ENCODE measurements around the gene MAN1C1. TPM values are rescaled to one million over a fixed set of nuclear protein-coding genes. Genes with fewer than 3 reads are reported as not detected.
"Not testable (repeated sequence)": the region's sequence is repeated elsewhere in the genome, so short reads cannot be mapped to it uniquely, and the experiment has no call there.

Gene MAN1C1
- total RNA-seq, 1 experiment from 2014 or later, result 3.3 TPM

DNA sequence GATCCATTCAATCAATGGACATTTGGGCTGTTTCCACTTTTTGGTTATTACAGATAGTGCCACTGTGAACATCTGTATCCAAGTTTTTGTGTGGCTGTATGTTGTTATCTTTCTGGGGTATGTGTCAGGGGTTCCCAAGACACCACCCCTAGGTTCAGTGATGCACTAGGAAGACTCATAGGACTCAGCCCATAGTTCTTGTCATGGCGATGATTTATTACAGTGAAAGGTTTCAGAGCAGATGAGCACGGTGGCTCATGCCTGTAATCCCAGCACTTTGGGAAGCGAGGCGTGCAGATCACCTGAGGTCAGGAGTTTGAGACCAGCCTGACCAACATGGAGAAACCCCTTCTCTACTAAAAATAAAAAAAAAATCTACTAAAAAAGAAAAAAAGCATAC lies 64.1 kb downstream of the MAN1C1 start:
- no peak for DNase-seq (ENCODE audit: low read depth)

DNA sequence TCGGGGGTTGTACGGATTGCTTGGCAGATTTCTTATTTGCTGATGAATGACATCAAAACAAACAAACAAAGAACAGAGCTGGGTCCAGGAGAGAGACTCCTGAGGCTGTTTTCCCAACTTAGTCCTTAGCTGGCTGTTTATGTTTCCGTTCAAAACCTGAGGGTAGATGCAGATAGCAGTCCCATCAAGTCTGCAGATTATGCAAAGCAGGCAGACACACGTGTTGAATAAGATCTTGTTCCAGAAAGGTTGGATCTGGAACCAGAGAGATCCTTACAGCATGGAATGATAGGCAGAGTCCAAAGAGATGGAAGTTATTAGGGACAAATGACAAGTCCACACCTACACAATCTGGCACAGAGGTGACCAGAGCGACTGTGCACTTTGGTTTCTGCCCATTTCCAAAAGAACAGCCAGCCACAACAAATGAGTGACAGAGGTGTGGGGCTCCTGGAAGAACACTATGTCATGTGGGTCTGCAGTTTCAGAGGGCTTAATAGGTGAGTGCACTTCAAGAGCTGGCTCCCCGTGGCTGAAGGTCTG lies 65.5 kb downstream of the MAN1C1 start:
- DNase-seq (ENCODE audit: low read depth), result no peak

DNA sequence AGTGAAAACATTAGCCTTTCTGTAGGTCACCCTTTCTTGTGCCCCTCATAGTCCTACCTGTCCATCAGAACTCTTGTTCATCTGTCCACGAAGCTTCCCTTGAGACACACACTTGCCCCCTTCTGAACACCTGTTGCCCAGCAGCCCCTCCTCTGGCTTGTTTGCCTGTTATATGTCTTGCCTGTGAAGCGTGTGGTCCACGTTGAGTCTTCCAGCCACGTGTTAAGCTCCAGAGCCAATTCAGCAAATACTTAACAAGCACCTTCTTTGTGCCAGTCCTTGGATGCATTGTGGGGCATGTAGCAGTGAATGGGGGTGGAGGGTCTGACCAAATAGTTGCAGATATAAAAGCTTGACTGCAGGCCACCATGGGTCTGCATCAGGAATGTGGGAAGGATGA lies 66.6 kb downstream of the MAN1C1 start:
- DNase-seq (ENCODE audit: low read depth), result no peak

DNA sequence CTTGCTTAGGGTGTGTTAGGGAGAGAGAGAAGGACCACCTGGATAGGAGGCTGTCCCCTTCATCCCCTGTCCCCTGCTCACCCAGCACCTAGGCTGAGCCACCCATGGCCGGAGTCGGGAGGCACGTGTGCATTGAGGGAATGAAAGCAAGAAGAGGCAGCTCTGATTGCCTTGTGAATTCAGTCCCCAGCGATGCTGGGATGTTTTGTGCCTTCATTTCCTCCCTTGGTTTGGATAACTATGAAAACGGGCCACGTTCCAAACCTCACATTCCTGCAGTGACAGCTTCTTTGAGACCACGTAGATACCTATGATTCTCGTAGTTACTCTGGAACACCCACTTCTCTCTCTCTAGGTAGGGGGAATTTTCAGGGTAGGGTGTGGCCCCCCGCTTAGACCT lies 67.1 kb downstream of the MAN1C1 start:
- DNase-seq (ENCODE audit: low read depth), result peak; percentile 83

DNA sequence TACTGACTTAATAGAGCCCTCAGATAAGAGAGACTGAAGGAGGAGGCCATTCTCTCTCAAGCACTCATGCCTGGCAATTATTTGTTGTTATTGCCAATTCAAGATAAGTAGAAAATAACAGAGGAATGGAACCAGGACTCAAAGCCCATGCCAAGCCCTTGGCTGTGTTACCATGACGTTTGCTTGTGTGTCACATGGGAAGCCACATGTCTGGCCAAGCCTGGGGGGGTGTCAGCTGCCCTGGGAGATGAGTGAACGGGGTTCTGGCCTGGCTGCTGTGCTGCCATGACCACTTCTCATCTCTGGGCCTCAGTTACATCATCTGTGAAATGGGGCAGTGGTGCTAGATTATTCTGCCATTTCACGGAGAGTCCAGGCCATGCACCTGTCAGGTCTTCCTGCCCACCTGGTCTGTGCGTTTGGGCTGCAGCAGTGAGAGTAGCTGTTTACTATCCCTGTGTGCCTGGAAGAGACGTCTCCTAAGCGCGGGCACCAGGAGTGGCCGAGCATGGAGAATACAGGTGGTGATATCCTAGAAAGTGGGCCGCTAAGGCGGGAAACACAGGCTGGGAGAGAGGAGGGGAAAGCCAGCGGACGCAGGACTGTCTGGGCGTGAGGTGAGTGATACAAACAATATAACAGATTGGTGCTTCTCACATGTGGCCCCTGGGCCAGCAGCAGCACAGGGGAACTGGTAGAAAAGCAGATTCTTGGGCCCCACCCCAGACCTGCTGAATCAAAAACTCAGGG lies 67.8 kb downstream of the MAN1C1 start:
- no peak for DNase-seq (ENCODE audit: low read depth)

DNA sequence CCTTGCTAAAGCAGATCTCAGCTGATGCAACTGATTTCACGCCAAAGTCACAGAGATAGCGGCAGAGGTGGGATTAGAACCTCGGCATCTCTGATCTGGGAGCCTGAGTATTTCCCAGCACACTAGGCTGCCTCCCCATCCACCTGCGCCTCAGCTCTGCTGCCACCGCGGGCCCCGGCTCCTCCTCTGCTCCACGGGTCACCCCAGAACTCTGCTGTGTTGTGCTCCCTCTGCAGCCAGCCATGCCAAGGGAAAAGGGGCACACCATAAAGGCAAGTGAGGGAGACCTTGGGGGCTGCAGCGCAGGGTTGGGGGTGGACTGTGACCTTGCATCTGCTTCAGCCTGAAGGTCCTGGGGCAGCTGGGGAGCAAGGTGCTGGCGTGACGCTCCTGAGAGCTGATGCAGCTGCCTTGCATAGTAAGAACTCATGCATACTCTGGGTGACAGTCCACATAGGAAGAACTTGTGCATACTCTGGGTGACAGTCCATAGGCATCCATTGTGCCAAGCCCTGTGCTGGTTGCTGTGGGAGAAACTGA lies 68.7 kb downstream of the MAN1C1 start:
- DNase-seq (ENCODE audit: low read depth), result no peak

DNA sequence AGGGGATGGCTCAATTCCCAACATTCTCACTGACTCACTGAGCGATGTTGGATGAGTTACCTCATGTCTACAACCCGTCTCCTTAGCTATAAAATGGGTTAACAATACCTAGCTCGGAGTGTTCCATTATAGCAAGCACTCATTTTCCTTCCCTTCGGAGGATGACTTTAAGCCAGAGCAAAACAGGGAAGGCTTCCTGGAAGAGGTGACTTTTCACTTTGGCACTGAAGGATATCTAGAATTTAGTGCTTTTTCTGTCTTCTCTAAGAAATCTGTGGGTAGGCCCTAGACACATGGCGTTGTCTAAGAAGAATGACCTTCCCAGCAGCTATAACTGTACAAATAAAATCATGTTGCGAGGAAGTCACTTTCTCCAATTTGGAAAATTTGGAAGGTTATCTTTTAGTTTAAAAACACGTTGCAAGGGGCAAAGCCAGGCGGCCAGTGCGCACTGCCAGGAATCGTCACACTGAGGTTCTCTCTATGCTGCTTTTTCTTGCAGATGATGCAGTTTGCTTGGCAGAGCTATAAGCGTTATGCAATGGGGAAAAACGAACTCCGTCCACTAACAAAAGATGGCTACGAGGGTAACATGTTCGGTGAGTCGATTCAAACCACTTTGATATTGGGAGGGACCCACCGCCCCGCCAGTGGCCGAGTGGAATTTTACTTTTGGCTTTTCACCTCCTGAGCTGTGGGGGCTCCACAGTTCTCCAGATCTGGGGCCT lies 69.5 kb downstream of the MAN1C1 start:
- DNase-seq (ENCODE audit: low read depth), result no peak

DNA sequence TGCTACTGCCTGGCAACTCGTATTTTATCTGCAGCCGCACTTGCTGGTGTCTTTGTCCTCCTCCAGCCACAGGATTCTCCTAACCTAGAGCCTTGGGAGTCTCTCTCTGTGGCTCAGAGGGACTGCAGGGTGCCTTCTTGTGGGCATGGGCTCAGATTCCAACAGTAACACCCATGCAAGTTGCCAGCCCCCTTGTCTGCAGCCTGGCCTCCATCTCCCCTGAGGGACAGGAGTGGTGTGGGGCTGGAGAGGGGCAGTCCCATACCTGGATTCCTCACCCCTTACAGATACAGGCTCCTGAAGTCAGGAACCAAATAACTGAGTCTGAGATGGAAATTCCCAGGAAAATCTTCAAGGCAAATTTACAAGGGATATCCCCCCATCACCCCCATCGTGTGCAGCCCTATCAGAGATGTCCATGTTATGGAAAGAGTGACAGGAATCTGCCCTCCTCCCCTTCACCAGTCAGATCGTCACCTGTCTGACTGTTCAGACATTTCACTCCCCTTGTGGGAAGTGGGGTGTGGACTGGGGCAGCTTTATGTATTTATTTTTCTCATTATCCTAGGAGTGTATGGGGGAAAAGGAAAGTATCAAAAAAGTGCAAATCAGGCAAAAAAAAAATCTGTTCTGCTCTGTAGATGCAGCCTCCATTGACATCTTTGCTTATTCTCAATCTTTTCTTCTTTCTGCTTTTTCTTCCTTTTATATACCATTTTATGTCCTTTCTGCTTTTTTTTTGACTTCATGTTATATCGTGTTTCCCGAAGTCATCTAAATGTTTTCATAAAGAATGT lies 70.8 kb downstream of the MAN1C1 start:
- no peak for DNase-seq (ENCODE audit: low read depth)

DNA sequence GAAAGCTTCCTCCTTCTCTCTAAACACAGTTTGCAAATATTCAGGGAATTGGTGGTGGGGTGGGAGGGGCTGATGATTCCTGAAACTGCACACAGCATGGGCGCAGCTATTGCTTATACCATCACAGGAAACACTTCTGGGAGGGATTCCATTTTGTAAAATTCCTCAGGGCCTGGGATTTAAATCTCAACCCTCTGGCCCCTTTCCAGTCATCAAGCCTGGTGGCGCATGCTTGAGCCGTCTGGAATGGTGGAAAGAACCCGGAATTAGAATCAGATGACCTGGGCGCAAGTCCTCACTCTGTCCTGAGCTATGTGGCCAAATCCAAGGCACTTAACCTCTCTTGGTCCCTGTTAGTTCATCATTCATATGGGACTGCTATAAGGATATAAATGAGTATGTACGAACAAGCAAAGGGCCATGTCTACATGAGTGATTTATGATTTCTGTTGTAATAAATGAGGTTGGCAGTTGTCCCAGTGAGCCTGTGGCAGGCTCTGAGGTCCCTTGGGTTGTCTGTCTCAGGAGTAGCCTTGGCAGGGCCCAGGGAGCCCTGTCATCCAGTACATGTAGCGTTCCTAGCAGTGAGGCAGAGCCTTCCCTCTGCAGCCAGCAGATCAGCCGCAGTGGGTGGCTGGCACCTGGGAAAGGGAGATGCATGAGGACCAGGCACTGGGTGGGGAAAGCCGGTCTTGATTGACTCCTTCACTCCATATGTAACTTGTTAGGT lies 72.0 kb downstream of the MAN1C1 start:
- peak; percentile 60 for DNase-seq (ENCODE audit: low read depth)

DNA sequence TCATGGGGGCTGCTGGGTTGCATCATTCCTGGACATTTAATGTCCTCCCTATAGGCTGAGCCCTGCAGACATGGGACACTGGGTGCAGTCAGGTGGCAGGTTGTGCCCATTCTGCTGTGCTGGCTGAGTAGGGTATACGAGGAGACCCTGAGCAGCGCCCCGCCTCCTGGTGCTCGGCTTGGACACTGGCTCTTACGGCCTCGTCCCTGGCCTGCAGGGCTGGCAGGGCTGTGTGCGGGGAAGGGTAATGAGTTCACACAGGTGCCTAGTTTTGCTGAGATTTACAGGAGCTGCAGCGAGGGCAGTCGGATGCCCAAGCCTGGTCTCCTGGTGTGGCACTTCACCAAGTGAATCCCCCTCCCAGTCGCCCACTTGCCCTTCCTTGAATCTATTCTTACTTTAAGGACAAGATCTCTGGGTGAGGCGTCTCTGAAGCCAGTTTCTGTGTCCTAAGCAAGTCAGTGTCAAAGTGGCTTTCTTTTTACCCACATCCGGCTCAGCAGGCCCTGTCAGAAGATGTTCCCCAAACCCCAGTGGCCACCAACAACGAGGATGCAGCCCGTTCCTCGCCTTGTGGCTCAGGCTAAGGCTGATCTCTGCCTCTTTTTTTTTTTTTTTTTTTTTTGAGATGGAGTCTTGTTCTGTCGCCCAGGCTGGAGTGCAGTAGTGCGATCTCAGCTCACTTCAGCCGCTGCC lies 73.2 kb downstream of the MAN1C1 start:
- DNase-seq (ENCODE audit: low read depth), result no peak

DNA sequence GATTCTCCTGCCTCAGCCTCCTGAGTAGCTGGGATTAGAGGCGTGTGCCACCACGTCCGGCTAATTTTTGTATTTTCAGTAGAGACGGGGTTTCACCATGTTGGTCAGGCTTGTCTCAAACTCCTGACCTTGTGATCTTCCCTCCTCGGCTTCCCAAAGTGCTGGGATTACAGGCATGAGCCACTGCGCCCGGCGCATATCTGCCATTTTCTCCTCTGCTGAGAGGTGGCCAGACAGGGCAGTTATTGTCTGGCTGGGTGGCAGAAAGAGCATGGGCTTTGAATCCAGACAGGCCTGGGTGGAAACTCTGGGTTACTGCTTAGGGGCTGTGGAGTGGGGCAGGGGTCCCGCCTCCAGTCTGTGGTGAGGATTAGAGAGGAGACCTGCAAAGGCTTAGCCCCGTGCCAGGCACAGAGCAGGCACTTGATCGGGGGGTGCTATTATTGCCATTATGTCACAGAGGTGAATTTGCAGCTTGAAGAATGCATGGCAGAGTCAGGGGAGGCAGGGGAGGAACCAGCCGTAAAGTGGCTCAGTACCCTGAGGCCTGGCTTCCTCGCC lies 73.9 kb downstream of the MAN1C1 start:
- no peak for DNase-seq (ENCODE audit: low read depth)

DNA sequence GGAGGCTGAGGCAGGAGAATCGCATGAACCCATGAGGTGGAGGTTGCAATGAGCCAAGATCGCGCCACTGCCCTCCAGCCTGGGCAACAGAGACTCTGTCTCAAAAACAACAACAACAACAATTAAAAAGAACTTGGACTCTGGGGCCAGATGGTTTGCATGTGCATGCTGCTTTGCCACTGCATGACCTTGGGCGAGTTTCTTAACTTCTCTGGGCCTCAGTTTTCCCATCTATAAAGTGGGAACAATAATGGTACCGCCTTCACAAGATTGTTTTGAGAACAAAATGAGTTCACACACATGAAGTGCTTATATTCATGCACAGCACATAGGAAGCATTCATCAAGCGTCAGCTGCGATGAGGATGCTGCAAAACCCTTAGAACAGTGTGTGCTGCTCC lies 74.6 kb downstream of the MAN1C1 start:
- no peak for DNase-seq (ENCODE audit: low read depth)

DNA sequence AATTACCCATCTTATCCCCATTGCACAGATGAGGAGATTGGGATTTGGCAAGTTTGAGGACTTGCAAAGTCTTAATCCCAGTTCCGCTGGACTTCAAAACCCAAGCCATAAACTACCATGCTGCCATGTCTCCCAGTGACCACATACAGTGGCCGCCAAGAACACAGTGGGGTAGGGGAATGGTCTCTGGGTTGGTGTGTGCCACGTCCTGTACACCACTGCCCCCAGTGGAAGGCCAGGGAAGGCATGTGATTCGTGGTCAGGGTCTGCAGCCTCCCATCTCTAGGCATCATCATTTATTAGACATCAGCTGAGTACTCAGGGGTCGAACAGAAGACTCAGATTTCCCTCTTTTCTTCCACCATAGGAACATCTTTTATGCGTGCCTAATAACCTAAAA lies 76.0 kb downstream of the MAN1C1 start:
- no peak for DNase-seq (ENCODE audit: low read depth)

DNA sequence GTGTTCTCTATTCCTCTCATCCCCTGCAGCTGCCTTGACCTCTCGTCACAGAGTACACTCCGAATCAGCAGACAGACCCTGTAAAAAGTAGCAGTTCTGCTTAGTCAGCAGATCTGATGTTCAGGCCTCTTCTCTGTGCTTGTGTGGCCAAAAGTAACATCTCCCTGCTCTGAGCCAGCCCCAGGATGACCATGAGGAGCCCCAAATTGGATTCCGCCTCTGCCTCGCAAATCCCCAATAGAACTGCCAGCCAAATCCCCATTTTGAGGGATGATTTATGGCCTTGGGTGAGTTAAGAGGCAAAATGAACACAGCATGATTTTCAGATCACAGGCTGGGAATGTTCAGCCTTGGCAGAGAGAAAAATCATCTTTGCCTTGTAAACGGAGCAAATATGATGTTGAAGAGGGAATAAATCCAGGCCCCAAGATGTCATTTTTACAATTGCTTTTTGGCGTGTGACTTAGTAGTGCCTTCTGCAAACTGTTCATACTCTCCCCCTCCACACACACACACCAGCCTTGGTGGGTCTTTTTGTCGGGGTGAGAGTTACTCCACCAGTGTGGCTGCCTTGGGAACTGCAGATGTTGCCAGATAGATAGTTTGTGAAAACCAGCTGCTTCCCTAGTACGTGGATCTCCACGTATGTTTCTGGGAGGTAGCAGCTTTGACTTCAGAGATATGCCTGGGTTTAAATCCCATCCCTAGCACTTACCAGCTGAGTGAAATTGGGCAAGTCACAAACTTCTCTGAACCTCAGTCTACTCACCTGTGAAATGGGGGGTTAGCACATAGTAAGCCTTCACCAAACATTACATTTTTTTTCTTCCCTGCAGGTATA lies 77.8 kb downstream of the MAN1C1 start:
- peak; percentile 44 for DNase-seq (ENCODE audit: low read depth)

DNA sequence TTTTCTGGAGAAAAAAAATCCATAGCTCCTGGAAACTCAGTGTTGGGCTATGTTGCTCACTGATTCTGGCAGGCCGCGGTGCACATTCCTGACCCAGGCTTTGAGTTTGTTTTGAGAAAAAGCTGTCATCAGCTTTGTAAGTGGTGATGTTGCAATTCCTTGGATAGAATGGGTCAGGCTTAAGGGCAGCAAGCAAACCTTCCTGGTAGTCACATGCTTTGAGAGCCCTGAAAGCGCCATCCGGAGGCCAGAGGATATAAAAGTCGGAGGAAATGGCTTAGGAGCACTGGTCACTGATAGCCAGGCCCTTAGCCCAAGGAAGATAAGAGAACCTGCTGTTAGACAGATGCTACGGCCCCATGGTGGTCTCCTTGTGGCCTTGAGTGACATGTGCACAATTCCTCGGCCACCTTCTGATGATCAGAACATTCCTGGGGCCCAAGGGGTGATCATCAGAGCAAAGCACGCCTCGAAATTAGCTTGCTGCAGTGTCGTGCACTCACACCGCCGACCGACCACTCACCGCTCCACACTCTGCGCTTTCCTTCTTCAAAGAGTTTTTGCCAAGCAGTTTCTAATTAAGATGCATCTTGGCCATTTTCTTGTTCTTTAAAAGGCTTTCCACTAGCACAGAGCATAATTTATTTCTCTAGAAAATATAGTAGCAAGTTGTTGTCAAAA lies 78.6 kb downstream of the MAN1C1 start:
- peak; percentile 97 for DNase-seq (ENCODE audit: low read depth)

DNA sequence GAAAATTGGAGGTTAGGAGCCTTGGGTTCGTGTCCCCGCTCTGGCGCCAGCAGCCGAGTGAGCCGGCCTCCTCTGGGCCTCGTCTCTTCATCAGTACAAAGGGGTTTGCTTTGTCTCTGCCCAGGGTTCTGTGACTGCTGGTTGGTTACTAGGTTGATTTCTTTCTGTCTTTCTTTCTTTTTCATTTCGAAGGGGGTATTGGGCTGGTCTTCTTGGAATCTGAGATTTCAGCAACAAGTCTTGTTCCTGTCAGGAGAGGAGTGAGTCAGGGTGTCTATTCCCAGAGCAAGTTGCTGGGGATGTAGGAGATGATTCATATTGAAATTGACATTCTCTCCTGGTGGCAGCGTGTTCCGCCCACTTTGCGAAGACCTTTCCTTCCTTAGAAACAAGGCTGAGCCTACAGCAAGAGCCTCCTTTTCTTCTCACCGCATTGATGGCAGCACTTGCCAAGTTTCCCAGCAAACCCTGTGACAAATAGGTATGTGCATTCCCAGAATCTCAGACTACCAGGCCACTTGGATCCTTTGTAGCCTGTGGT lies 79.2 kb downstream of the MAN1C1 start:
- peak; percentile 96 for DNase-seq (ENCODE audit: low read depth)

DNA sequence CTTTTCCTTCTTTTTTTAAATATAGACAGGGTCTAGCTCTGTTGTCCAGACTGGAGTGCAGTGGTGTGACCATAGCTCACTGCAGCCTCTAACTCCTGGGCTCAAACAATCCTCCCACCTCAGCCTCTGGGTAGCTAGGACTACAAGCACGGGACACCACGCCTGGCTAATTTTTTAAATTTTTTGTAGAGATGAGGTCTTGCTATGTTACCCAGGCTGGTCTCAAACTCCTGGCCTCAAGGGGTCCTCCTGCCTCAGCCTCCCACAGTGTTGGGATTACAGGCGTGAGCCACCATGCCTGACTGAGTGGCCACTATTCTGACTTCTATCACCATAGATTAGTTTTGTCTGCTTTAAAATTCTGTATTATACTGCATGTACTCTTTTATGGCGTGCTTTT lies 80.1 kb downstream of the MAN1C1 start:
- not testable (repeated sequence) for DNase-seq (ENCODE audit: low read depth)

DNA sequence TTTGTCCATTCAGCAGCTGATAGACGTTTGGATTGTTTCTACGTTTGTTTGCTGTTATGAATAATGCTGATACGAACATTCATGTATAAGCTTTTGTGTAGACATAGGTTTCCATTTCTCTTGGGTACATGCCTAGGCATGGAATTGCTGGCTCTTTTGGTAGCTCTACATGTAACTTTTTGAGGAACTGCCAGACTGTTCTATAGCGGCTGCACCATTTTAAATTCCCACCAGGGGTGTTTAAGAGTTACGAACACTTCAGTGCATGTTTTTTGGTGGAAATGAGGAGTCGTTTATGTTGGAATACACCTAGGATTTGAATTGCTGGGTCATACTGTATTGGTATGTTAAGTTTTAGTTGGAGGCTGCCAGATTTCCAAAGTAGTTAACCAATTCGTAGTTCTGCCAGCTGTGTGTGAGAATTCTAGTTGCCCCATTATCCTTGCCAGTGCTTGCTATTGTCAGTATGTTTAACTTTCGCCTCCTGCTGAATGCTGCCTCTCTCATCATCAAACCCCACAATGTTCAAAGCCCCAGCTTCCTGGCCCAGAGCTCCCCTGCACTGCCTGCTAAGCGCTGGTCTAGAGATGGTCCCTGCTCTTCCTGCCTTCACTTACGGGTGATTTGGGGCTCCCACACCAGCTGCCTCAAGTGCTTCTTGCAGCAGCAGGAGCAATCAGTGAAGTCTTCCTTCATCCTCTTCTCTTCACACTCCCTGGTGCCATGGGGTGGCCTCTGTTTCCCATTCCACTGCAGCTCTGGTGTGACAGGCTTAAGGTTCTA lies 81.0 kb downstream of the MAN1C1 start:
- DNase-seq (ENCODE audit: low read depth), result no peak
